Coronary artery (tissue), 2 donors: ENCODE results near the gene SYNRG.

Experiments used
- DNase-seq: peaks from one replicate; pipeline ENCODE4 v3.0.0-alpha.2; 2017; ENCODE audit warnings: low spot score
- H3K27ac ChIP-seq, 2 donors: fragments of 200-600 bp; sonication (generic); one replicate each; pipeline ENCODE4 v1.5.1; 2016 to 2019
- H3K4me3 ChIP-seq: fragments of 200-600 bp; sonication (generic); 2 replicates; pipeline ENCODE4 v1.5.1; 2016; ENCODE audit warnings: mild to moderate bottlenecking, moderate library complexity
- CTCF ChIP-seq: fragments of 200-600 bp; sonication (generic); IDR thresholded peaks from one replicate; pipeline ENCODE4 v1.5.1; 2019; ENCODE audit warnings: antibody characterized with exemption

SYNRG gene

GRCh38 chr17:37555386-37555785 lies 53.8 kb downstream of the SYNRG start:
- no peak for TF ChIP-seq CTCF
- no peak for DNase-seq
- Histone ChIP-seq H3K27ac (no peak overlapping the region), H3K4me3 (no peak overlapping the region)

- no peak for TF ChIP-seq CTCF
- Histone ChIP-seq H3K27ac (no peak overlapping the region), H3K4me3 (no peak overlapping the region)
- no peak for DNase-seq
Measured at GRCh38 chr17:37553401-37553966, 55.7 kb downstream of the SYNRG start.

GRCh38 chr17:37551788-37552187 lies 57.4 kb downstream of the SYNRG start:
- no peak overlapping the region for H3K27ac ChIP-seq
- H3K4me3 ChIP-seq: no peak overlapping the region
- DNase-seq: no peak
- TF ChIP-seq CTCF: no peak

DNA sequence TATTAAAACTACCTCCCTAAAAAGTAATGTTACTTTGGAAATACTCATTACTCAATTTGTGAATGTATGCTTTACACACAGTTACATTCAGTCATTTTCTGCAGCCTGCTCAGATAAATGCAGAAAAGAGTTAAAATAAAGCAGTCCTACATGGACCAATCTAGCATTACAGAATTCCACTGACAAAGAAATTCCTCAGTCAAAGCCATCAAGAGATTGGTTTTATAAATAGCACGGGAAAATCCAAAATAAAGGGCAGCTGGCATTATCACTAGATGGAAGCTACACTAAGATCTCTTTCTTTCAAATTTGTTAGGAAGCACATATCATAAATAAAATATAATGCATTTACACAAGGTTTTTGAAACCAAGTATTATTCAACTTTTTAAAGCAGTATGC lies 61.2 kb downstream of the SYNRG start:
- Histone ChIP-seq H3K4me3 (no peak overlapping the region), H3K27ac (no peak overlapping the region)
- TF ChIP-seq CTCF: no peak
- DNase-seq: no peak

GRCh38 chr17:37546302-37546701 lies 62.9 kb downstream of the SYNRG start:
- no peak overlapping the region for H3K4me3 ChIP-seq
- no peak for TF ChIP-seq CTCF
- no peak for DNase-seq
- no peak overlapping the region for H3K27ac ChIP-seq

DNA sequence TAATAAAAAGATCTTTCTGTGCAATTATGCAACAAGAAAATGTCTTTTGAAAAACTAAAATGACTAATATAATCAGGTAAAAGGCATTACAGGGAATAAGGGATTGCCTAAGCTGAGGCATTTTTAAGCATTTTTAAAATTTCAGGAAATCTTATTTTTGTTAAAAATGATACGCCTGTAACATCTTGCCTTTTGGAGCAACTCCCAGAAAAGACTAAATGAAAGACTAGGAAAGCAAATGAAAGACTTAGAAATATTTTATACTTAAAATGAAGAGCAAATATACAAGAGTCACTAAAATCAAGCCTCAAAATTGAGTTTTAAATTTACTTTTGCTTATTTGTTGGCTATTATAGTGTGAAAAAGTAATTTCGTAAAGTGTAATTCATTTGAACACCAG lies 63.7 kb downstream of the SYNRG start:
- no peak for DNase-seq
- no peak for TF ChIP-seq CTCF
- H3K4me3 ChIP-seq: no peak overlapping the region
- H3K27ac ChIP-seq: no peak overlapping the region

DNA sequence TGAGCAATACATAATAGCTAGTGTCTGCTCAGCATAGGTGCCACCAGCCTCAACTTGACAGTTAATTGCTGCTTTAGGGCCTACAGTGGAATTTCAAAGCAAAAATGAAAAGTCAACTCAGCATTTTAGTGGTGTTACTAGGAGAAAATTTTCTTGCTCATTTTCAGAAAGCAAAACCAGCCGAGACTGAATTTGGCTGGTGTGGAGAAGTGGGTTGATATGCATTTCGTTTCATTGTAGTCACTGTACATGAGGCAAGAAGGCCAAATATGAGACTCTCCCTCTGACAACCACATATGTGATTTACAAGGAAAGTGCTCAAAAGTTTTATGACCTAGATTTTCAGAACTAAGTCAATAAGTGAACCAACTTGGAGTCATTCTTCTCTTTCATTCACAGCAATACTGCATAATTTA lies 65.6 kb downstream of the SYNRG start:
- H3K4me3 ChIP-seq: no peak overlapping the region
- no peak for TF ChIP-seq CTCF
- DNase-seq: no peak
- H3K27ac ChIP-seq: no peak overlapping the region
